GM18858 (cell line): ENCODE data around the gene RBM18.

Source experiments
- ATAC-seq: cut with Tn5 transposase; IDR thresholded peaks from one replicate; pipeline ENCODE4 v1.9.1; 2021; ENCODE audit not compliant: unreplicated experiment

RBM18 gene

GRCh38 chr9:122264360-122265148 is at the start of gene RBM18, which contains the start of gene MRRF:
TSS of gene RBM18 (minus strand) at chr9:122264840. CDS start at chr9:122261492, 3,348 bp downstream.
TSS of gene MRRF (plus strand) at chr9:122264882. CDS start at chr9:122270892, 6,010 bp downstream.
- ATAC-seq: peak; percentile 82

- ATAC-seq: no peak
Measured at GRCh38 chr9:122314165-122314564, 49.5 kb upstream of the RBM18 start.

- ATAC-seq: no peak
Measured at GRCh38 chr9:122309861-122310260, 45.2 kb upstream of the RBM18 start.

- no peak for ATAC-seq
Measured at GRCh38 chr9:122307925-122308324, 43.3 kb upstream of the RBM18 start.

GRCh38 chr9:122307061-122307460 is 42.4 kb upstream of the RBM18 start:
- no peak for ATAC-seq

GRCh38 chr9:122302237-122303093 is 37.8 kb upstream of the RBM18 start:
- ATAC-seq: no peak

- ATAC-seq: no peak
Measured at GRCh38 chr9:122297512-122297911, 32.9 kb upstream of the RBM18 start.

GRCh38 chr9:122294531-122294930 is 29.9 kb upstream of the RBM18 start:
- ATAC-seq: no peak

GRCh38 chr9:122291458-122291857 is 26.8 kb upstream of the RBM18 start:
- ATAC-seq: no peak

- ATAC-seq: peak; percentile 13
Measured at GRCh38 chr9:122287214-122287720, 22.6 kb upstream of the RBM18 start.

GRCh38 chr9:122286764-122287163 is 22.1 kb upstream of the RBM18 start:
- peak; percentile 59 for ATAC-seq

- ATAC-seq: no peak
Measured at GRCh38 chr9:122281368-122281767, 16.7 kb upstream of the RBM18 start.

- no peak for ATAC-seq
Measured at GRCh38 chr9:122277285-122277897, 12.8 kb upstream of the RBM18 start.

- ATAC-seq: no peak
Measured at GRCh38 chr9:122276096-122276495, 11.5 kb upstream of the RBM18 start.

- ATAC-seq: no peak
Measured at GRCh38 chr9:122274055-122274454, 9.4 kb upstream of the RBM18 start.

- ATAC-seq: no peak
Measured at GRCh38 chr9:122268041-122268814, 3.6 kb upstream of the RBM18 start.

- ATAC-seq: no peak
Measured at GRCh38 chr9:122265149-122265915, 692 bp upstream of the RBM18 start.

GRCh38 chr9:122263699-122264349 is 816 bp downstream of the RBM18 start:
- no peak for ATAC-seq

GRCh38 chr9:122262073-122262472 is 2.6 kb downstream of the RBM18 start:
- no peak for ATAC-seq
